Glomerular endothelial cell (primary cell): ENCODE data around the gene NAA38. TPM values are rescaled to one million over a fixed set of nuclear protein-coding genes. Genes with fewer than 3 reads are reported as not detected.

Source experiments
- DNase-seq: peaks from one replicate; pipeline ENCODE4 v3.0.0-alpha.2; 2011; ENCODE audit warnings: low read depth, low spot score; ENCODE audit errors: extremely low read depth
- total RNA-seq: library from RNA; depleted of rRNA; stranded (reverse); fragments of >200 nt; gene quantifications from 2 replicates; pipeline ENCODE4 v1.2.3, GENCODE V29; 2015

NAA38 gene
- total RNA-seq, 1 donor from 2014 or later, result 138 TPM

- no peak for DNase-seq
Observed at GRCh38 chr17:7852919-7853690, 4.3 kb downstream of the NAA38 start.

GRCh38 chr17:7852262-7852670 lies 5.1 kb downstream of the NAA38 start:
- no peak for DNase-seq

GRCh38 chr17:7851438-7852261 lies 5.7 kb downstream of the NAA38 start:
- DNase-seq, result no peak

GRCh38 chr17:7850701-7851437 lies 6.5 kb downstream of the NAA38 start:
- no peak for DNase-seq

GRCh38 chr17:7849751-7850504 lies 7.4 kb downstream of the NAA38 start:
- no peak for DNase-seq

GRCh38 chr17:7849130-7849750 lies 8.1 kb downstream of the NAA38 start:
- DNase-seq, result no peak

- no peak for DNase-seq
Observed at GRCh38 chr17:7848739-7849129, 8.6 kb downstream of the NAA38 start.

GRCh38 chr17:7848131-7848579 lies 9.2 kb downstream of the NAA38 start:
- DNase-seq, result no peak

- no peak for DNase-seq
Observed at GRCh38 chr17:7846765-7847661, 10.3 kb downstream of the NAA38 start.

DNA sequence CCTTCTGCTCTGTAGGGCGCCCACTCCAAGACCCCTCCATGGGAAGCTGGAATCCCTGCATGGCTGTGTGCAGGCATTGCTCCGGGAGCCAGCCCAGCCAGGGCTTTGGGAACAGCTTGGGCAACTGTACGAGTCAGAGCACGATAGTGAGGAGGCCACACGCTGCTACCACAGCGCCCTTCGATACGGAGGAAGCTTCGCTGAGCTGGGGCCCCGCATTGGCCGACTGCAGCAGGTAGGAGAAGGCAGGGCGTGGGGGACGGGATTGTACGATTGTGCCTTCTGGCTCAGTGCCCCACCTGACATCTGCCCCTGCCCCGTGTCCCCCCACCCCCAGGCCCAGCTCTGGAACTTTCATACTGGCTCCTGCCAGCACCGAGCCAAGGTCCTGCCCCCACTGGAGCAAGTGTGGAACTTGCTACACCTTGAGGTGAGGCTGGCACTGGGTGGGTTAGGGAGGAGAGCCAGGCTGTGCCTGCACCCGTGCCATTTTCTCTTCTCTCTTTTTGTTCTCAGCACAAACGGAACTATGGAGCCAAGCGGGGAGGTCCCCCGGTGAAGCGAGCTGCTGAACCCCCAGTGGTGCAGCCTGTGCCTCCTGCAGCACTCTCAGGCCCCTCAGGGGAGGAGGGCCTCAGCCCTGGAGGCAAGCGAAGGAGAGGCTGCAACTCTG lies 11.2 kb downstream of the NAA38 start:
- DNase-seq, result no peak

- DNase-seq, result no peak
Observed at GRCh38 chr17:7845359-7846062, 11.8 kb downstream of the NAA38 start.

DNA sequence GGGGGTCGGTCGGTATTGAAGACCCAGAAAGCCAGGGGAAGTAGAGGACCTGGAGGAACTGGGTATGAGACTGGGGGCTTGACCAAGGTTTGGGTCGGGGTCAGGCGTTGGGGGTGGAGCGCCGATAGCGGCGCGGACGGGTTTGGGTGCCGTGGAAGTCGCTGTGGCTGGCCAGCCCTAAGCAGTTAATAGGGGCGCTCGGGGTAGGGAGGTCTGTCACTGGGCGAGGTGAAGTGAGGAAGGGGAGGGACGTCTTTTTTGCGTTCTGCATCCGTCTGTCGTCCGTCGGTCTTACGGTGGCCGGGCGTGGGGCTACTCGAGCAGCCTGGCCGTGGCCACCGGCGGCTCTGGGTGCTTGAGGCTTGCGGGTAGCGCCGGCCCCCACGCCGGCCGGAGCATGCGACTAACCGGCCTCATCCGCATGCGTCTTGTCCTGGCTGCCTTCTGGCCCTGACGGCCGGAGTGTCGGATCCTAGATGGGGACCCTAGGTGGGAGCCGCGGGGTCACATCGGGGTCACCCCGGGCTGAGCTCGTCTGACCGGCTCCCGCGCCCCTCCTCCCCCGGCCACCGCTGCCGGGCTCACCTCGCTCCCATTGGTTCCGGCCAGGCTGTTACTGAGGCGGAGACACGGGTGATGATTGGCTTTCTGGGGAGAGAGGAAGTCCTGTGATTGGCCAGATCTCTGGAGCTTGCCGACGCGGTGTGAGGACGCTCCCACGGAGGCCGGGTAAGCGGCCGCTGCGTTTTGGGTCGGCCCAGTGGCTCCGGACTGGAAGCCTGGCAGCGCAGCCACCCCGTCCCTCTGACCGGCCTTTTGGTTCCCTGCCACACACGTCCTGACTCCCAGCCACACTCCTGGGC lies 12.8 kb downstream of the NAA38 start:
- no peak for DNase-seq

DNA sequence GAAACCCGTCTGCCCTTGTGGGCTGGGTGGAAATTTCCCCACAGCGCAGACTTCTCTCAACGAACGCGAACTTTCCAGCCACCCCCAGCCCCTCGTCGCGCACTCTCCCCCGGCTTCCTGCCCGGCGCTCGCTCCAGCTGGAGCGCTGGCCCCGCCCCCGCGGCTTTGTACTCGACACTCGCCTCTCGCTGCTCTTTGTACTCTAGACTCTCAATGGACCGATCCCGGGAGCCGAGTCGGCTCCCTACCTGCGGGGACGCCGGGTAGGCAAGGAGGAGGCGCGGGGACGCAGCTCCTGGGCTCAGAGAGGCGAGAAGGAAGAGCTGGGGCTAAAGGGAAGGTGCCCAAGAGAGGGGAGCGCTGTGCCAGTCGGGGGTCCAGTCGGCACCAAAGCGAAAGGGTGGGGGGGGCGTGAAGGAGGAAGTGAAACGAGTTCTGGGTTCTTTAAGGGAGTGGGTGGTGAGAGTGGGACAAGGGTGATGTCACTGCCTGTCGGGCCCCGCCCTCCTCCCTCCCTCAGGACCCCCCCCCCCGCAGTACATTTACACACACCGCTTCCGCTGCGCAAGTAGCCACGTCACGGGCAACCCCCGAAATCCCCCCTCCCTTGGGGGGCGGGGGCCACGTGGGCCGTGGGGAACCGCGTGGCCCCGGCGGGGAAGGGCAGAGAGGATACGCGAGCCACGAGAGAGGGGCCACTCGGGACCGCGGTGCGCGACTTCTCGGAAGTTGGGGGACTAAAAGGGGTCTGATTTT lies 13.6 kb downstream of the NAA38 start:
- no peak for DNase-seq

GRCh38 chr17:7843257-7843535 lies 14.2 kb downstream of the NAA38 start:
- no peak for DNase-seq

GRCh38 chr17:7842380-7843256 lies 14.7 kb downstream of the NAA38 start:
- no peak for DNase-seq
